ENCODE data around the gene ERC2.

DNA sequence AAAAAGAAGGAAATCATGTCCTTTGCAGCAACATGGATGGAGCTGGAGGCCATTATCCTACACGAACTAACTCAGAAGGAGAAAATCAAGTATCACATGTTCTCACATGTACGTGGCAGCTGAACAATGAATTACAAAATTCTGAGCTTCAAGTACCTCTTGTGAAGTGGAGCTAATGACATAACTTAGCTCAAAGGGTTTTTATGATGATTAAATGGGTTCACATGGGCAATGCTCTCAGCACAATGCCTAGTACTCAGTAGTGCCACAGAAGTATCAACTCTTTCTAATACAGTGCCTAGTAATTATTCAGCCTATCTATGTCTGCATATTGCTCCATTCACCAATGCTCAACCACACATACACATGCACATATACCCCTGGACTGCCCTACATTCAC lies 573.7 kb downstream of the ERC2 start:
- TF ChIP-seq EP300 (IDR thresholded peaks at IDR 0.05) (no peak), POLR2A (IDR thresholded peaks at IDR 0.05) (no peak), POLR2AphosphoS5 (IDR thresholded peaks at IDR 0.05) (no peak)
- TF ChIP-seq, protein P1, sequence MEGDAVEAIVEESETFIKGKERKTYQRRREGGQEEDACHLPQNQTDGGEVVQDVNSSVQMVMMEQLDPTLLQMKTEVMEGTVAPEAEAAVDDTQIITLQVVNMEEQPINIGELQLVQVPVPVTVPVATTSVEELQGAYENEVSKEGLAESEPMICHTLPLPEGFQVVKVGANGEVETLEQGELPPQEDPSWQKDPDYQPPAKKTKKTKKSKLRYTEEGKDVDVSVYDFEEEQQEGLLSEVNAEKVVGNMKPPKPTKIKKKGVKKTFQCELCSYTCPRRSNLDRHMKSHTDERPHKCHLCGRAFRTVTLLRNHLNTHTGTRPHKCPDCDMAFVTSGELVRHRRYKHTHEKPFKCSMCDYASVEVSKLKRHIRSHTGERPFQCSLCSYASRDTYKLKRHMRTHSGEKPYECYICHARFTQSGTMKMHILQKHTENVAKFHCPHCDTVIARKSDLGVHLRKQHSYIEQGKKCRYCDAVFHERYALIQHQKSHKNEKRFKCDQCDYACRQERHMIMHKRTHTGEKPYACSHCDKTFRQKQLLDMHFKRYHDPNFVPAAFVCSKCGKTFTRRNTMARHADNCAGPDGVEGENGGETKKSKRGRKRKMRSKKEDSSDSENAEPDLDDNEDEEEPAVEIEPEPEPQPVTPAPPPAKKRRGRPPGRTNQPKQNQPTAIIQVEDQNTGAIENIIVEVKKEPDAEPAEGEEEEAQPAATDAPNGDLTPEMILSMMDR (IDR thresholded peaks at IDR 0.05): no peak
